Astrocyte of the cerebellum (primary cell): ENCODE results near the gene RAD51B.

Source experiments
- DNase-seq: peaks from one replicate; pipeline ENCODE4 v3.0.0-alpha.2; 2011; ENCODE audit warnings: low read depth
- H3K4me3 ChIP-seq: 2 replicates; pipeline ENCODE4 v1.5.1; 2011; ENCODE audit warnings: mild to moderate bottlenecking, low read depth, low read length, moderate library complexity
- CTCF ChIP-seq: IDR thresholded peaks from 2 replicates; pipeline ENCODE4 v1.5.1; 2012; ENCODE audit warnings: low read length, low read depth, moderate library complexity, mild to moderate bottlenecking; ENCODE audit errors: missing control alignments
- in situ Hi-C: cut with HindIII; loops from 2 replicates; pipeline ENCODE4 v1.10.0; 2017; ENCODE audit warnings: low sequenced_read_pairs

RAD51B gene

DNA sequence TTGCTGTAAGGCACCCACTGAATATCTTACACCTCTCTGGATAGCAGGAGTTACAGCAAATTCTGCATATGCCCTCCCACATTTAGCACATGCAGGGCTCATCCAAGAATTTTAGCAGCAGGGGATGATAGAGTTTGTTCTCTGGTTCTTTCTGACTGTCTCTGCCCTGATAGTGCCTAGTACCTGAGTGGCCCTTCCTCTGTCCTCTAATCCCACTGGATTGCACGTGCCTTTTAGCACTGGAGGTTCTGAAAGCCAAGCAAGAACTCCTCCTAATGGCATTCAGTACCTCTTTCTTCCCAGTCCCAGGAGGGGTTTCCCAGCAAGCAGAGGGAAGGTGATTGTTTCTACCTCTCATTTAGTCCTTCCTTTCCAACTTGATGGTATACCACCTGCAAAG is 566.9 kb downstream of the RAD51B start:
- DNase-seq = no peak
- in situ Hi-C loops = no loop called here
- no peak overlapping the region for H3K4me3 ChIP-seq
- TF ChIP-seq CTCF = no peak

DNA sequence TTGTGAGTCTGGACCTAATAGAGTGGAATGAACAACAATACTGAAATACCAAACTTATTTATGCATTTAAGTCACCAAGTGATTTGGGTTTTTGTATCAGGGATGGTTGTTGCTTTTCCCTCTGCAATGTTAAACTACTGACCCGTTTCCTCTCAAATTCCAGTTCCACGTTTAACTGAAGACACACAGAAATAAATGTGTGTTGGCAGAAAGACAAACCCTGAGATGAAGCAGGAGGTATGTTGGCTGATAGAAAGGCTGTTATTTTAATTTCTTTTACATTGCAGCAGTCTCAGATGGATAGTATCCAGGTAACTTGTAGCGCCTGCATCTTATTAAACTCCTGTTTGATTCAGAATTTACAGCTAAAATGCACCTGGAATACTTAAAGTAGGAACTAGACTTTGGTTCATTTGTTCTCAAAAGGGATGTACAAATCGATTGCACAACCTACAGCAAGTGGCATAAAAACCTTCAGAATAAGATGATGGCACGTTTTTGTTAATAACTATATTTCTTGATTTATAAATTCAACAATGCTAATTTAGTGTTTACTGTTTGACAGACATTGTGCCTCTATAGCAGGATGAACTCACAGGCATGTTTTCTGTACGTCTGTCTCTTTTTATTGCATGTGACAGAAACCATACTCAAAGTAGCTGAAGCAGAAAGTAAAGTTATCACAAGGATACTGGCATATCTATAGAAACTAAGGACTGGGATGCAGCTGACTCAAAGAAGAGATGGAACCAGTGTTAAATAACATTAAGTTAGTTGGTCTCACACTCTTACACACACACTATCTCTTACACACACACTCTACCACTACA is 567.6 kb downstream of the RAD51B start:
- in situ Hi-C loops = no loop called here
- TF ChIP-seq CTCF = no peak
- peak; percentile 69 for DNase-seq
- no peak overlapping the region for H3K4me3 ChIP-seq

- no peak for DNase-seq
- in situ Hi-C loops = no loop called here
- H3K4me3 ChIP-seq = no peak overlapping the region
These were observed 570.4 kb downstream of the RAD51B start for GRCh38 chr14:68389943-68390342.

DNA sequence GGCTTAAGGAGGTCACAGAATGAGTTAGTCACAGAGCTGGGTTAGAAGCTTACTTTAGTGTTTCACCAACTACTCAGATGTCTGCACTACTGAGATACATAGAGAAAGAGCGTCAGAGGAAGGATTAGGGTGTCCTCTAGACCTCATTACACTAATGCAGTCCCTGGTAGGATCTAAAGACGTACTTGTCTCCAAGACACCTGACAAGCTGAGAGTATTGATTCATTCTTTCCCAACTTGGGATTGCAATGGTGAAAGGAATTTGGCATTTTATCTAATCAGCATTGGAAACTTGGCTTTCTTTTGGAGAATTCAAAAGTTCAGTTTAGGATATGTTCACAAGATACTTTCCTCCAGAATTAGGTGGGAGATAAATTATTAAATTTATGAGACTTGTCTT is 571.2 kb downstream of the RAD51B start:
- no peak for DNase-seq
- TF ChIP-seq CTCF = no peak
- in situ Hi-C loops = no loop called here
- no peak overlapping the region for H3K4me3 ChIP-seq

More at GRCh38 chr14:68389943-68390342, 570.4 kb downstream of the RAD51B start:
- no peak for TF ChIP-seq CTCF

GRCh38 chr14:68391311-68392014 is 571.9 kb downstream of the RAD51B start:
- no peak for TF ChIP-seq CTCF
- in situ Hi-C loops = no loop called here
- peak; percentile 77 for DNase-seq
- H3K4me3 ChIP-seq = no peak overlapping the region

GRCh38 chr14:68392393-68393141 is 573.0 kb downstream of the RAD51B start:
- no peak for TF ChIP-seq CTCF
- DNase-seq = no peak
- in situ Hi-C loops = no loop called here
- H3K4me3 ChIP-seq = no peak overlapping the region
